ENCODE measurements around the gene SLC6A20.

Gene SLC6A20

GRCh38 chr3:45765266-45765851, 31.0 kb downstream of the SLC6A20 start:
- Histone ChIP-seq H3K18ac (ENCODE audit: low read length) (no peak overlapping the region), H2BK12ac (ENCODE audit: low read length) (no peak overlapping the region), H3K9ac (ENCODE audit: low read depth, low read length, poor library complexity) (peak overlapping the region; percentile 67), H2BK5ac (ENCODE audit: low read length) (no peak overlapping the region), H3K36me3 (replicated peaks in 1 of 2; ENCODE audit: control insufficient read depth in 2 of 2, insufficient read depth in 2 of 2, low read length in 2 of 2) (no peaks in the 10 kb centered on the region), H3K4me2 (ENCODE audit: insufficient read depth, low read length, poor library complexity, severe bottlenecking) (no peak overlapping the region), H3K79me1 (ENCODE audit: low read depth, low read length) (no peaks in the 10 kb centered on the region), H3K14ac (ENCODE audit: low read length) (peak overlapping the region; percentile 9), H3K4me1 (ENCODE audit: control insufficient read depth in 2 of 2, insufficient read depth in 1 of 2, low read depth in 1 of 2, low read length in 2 of 2) (no peaks in the 10 kb centered on the region), H3K9me3 (replicated peaks in 1 of 2; ENCODE audit: control insufficient read depth in 2 of 2, insufficient read depth in 1 of 2, low read depth in 1 of 2, low read length in 2 of 2) (peaks cover 3 to 4% of the 10 kb centered on the region in 2 donors), H2BK15ac (ENCODE audit: low read length) (no peak overlapping the region), H4K8ac (ENCODE audit: low read depth, low read length) (peak overlapping the region; percentile 48), H2AK5ac (ENCODE audit: low read depth, low read length) (no peak overlapping the region), H3K23ac (ENCODE audit: low read depth, low read length, poor library complexity) (no peak overlapping the region), H3K27ac (replicated peaks; ENCODE audit: low read length) (no peak overlapping the region), H3K4ac (ENCODE audit: low read length) (peak overlapping the region; percentile 39), H2BK120ac (ENCODE audit: low read depth, low read length) (no peak overlapping the region), H3K27me3 (ENCODE audit: control insufficient read depth in 3 of 3, insufficient read depth in 3 of 3, low read depth in 1 of 3, low read length in 3 of 3) (peaks cover 0 to 8% (median 0%) of the 10 kb centered on the region in 3 experiments), H2AFZ (ENCODE audit: low read length) (no peak overlapping the region), H3K4me3 (ENCODE audit: low read length in 2 of 2) (no peak overlapping the region), H4K91ac (ENCODE audit: low read depth, low read length, poor library complexity) (no peak overlapping the region)
- DNase-seq (ENCODE audit: low spot score): no peak
- WGBS, 2 donors (ENCODE audit: extremely low coverage in 2 of 2, insufficient read length in 2 of 2, insufficient replicate concordance in 1 of 2): no CpG with 5 or more reads among the region's 9 CpGs

GRCh38 chr3:45763303-45763675, 33.0 kb downstream of the SLC6A20 start:
- DNase-seq (ENCODE audit: low spot score): no peak
- no peak overlapping the region for H3K4ac ChIP-seq (ENCODE audit: low read length)
- no peak overlapping the region for H3K18ac ChIP-seq (ENCODE audit: low read length)
- no peak overlapping the region for H2BK120ac ChIP-seq (ENCODE audit: low read depth, low read length)
- no peaks in the 10 kb centered on the region for H3K79me1 ChIP-seq (ENCODE audit: low read depth, low read length)
- no peak overlapping the region for H3K14ac ChIP-seq (ENCODE audit: low read length)
- H3K23ac ChIP-seq (ENCODE audit: low read depth, low read length, poor library complexity): peak overlapping the region; percentile 11
- no peak overlapping the region for H4K8ac ChIP-seq (ENCODE audit: low read depth, low read length)
- no peak overlapping the region for H3K4me3 ChIP-seq (ENCODE audit: low read length in 2 of 2)
- no peak overlapping the region for H3K4me2 ChIP-seq (ENCODE audit: insufficient read depth, low read length, poor library complexity, severe bottlenecking)
- no peak overlapping the region for H2AK5ac ChIP-seq (ENCODE audit: low read depth, low read length)
- H2BK5ac ChIP-seq (ENCODE audit: low read length): no peak overlapping the region
- H3K36me3 ChIP-seq (replicated peaks in 1 of 2; ENCODE audit: control insufficient read depth in 2 of 2, insufficient read depth in 2 of 2, low read length in 2 of 2): no peaks in the 10 kb centered on the region
- H2BK12ac ChIP-seq (ENCODE audit: low read length): no peak overlapping the region
- no peaks in the 10 kb centered on the region for H3K4me1 ChIP-seq (ENCODE audit: control insufficient read depth in 2 of 2, insufficient read depth in 1 of 2, low read depth in 1 of 2, low read length in 2 of 2)
- H3K27me3 ChIP-seq (ENCODE audit: control insufficient read depth in 3 of 3, insufficient read depth in 3 of 3, low read depth in 1 of 3, low read length in 3 of 3): peaks cover 0 to 5% (median 0%) of the 10 kb centered on the region in 3 experiments
- no peak overlapping the region for H3K9ac ChIP-seq (ENCODE audit: low read depth, low read length, poor library complexity)
- H3K27ac ChIP-seq (replicated peaks; ENCODE audit: low read length): no peak overlapping the region
- H2AFZ ChIP-seq (ENCODE audit: low read length): no peak overlapping the region
- H4K91ac ChIP-seq (ENCODE audit: low read depth, low read length, poor library complexity): no peak overlapping the region
- peaks cover 2 to 3% of the 10 kb centered on the region in 2 donors for H3K9me3 ChIP-seq (replicated peaks in 1 of 2; ENCODE audit: control insufficient read depth in 2 of 2, insufficient read depth in 1 of 2, low read depth in 1 of 2, low read length in 2 of 2)
- WGBS, 2 donors (ENCODE audit: extremely low coverage in 2 of 2, insufficient read length in 2 of 2, insufficient replicate concordance in 1 of 2): no CpG with 5 or more reads among the region's 5 CpGs
- H2BK15ac ChIP-seq (ENCODE audit: low read length): no peak overlapping the region

- DNase-seq (ENCODE audit: low spot score): no peak
- Histone ChIP-seq H3K36me3 (replicated peaks in 1 of 2; ENCODE audit: control insufficient read depth in 2 of 2, insufficient read depth in 2 of 2, low read length in 2 of 2) (no peaks in the 10 kb centered on the region), H3K18ac (ENCODE audit: low read length) (peak overlapping the region; percentile 15), H2BK15ac (ENCODE audit: low read length) (no peak overlapping the region), H3K9me3 (replicated peaks in 1 of 2; ENCODE audit: control insufficient read depth in 2 of 2, insufficient read depth in 1 of 2, low read depth in 1 of 2, low read length in 2 of 2) (peaks cover 2 to 3% of the 10 kb centered on the region in 2 donors), H3K27ac (replicated peaks; ENCODE audit: low read length) (no peak overlapping the region), H2BK5ac (ENCODE audit: low read length) (no peak overlapping the region), H2BK12ac (ENCODE audit: low read length) (no peak overlapping the region), H2AK5ac (ENCODE audit: low read depth, low read length) (no peak overlapping the region), H2BK120ac (ENCODE audit: low read depth, low read length) (no peak overlapping the region), H3K23ac (ENCODE audit: low read depth, low read length, poor library complexity) (peak overlapping the region; percentile 11), H3K27me3 (ENCODE audit: control insufficient read depth in 3 of 3, insufficient read depth in 3 of 3, low read depth in 1 of 3, low read length in 3 of 3) (peaks cover 0 to 5% (median 0%) of the 10 kb centered on the region in 3 experiments), H3K4me3 (ENCODE audit: low read length in 2 of 2) (no peak overlapping the region), H4K8ac (ENCODE audit: low read depth, low read length) (no peak overlapping the region), H3K4me2 (ENCODE audit: insufficient read depth, low read length, poor library complexity, severe bottlenecking) (no peak overlapping the region), H3K14ac (ENCODE audit: low read length) (peak overlapping the region; percentile 12), H3K9ac (ENCODE audit: low read depth, low read length, poor library complexity) (no peak overlapping the region), H3K79me1 (ENCODE audit: low read depth, low read length) (no peaks in the 10 kb centered on the region), H3K4me1 (ENCODE audit: control insufficient read depth in 2 of 2, insufficient read depth in 1 of 2, low read depth in 1 of 2, low read length in 2 of 2) (no peaks in the 10 kb centered on the region), H3K4ac (ENCODE audit: low read length) (no peak overlapping the region), H2AFZ (ENCODE audit: low read length) (no peak overlapping the region), H4K91ac (ENCODE audit: low read depth, low read length, poor library complexity) (no peak overlapping the region)
- WGBS, 2 donors (ENCODE audit: extremely low coverage in 2 of 2, insufficient read length in 2 of 2, insufficient replicate concordance in 1 of 2): no CpG with 5 or more reads among the region's 19 CpGs
Observed at GRCh38 chr3:45762647-45763302, 33.6 kb downstream of the SLC6A20 start.

- no peak overlapping the region for H3K4ac ChIP-seq (ENCODE audit: low read length)
- no peak overlapping the region for H3K27ac ChIP-seq (replicated peaks; ENCODE audit: low read length)
- H2BK120ac ChIP-seq (ENCODE audit: low read depth, low read length): no peak overlapping the region
- H2BK15ac ChIP-seq (ENCODE audit: low read length): peak overlapping the region; percentile 14
- no peak overlapping the region for H4K91ac ChIP-seq (ENCODE audit: low read depth, low read length, poor library complexity)
- peaks cover 0 to 5% (median 0%) of the 10 kb centered on the region in 3 experiments for H3K27me3 ChIP-seq (ENCODE audit: control insufficient read depth in 3 of 3, insufficient read depth in 3 of 3, low read depth in 1 of 3, low read length in 3 of 3)
- no peak overlapping the region for H3K23ac ChIP-seq (ENCODE audit: low read depth, low read length, poor library complexity)
- no peaks in the 10 kb centered on the region for H3K4me1 ChIP-seq (ENCODE audit: control insufficient read depth in 2 of 2, insufficient read depth in 1 of 2, low read depth in 1 of 2, low read length in 2 of 2)
- H3K36me3 ChIP-seq (replicated peaks in 1 of 2; ENCODE audit: control insufficient read depth in 2 of 2, insufficient read depth in 2 of 2, low read length in 2 of 2): no peaks in the 10 kb centered on the region
- peaks cover 2% of the 10 kb centered on the region in 2 donors for H3K9me3 ChIP-seq (replicated peaks in 1 of 2; ENCODE audit: control insufficient read depth in 2 of 2, insufficient read depth in 1 of 2, low read depth in 1 of 2, low read length in 2 of 2)
- no peaks in the 10 kb centered on the region for H3K79me1 ChIP-seq (ENCODE audit: low read depth, low read length)
- peak overlapping the region; percentile 5 for H2BK12ac ChIP-seq (ENCODE audit: low read length)
- peak overlapping the region; percentile 76 for H2AFZ ChIP-seq (ENCODE audit: low read length)
- DNase-seq (ENCODE audit: low spot score): no peak
- no peak overlapping the region for H3K9ac ChIP-seq (ENCODE audit: low read depth, low read length, poor library complexity)
- no CpG with 5 or more reads among the region's 10 CpGs for WGBS, 2 donors (ENCODE audit: extremely low coverage in 2 of 2, insufficient read length in 2 of 2, insufficient replicate concordance in 1 of 2)
- H3K4me3 ChIP-seq (ENCODE audit: low read length in 2 of 2): no peak overlapping the region
- no peak overlapping the region for H2BK5ac ChIP-seq (ENCODE audit: low read length)
- no peak overlapping the region for H3K4me2 ChIP-seq (ENCODE audit: insufficient read depth, low read length, poor library complexity, severe bottlenecking)
- peak overlapping the region; percentile 27 for H3K14ac ChIP-seq (ENCODE audit: low read length)
- no peak overlapping the region for H4K8ac ChIP-seq (ENCODE audit: low read depth, low read length)
- peak overlapping the region; percentile 18 for H3K18ac ChIP-seq (ENCODE audit: low read length)
- H2AK5ac ChIP-seq (ENCODE audit: low read depth, low read length): no peak overlapping the region
Observed at GRCh38 chr3:45761831-45762230, 34.5 kb downstream of the SLC6A20 start.
